Activated CD8-positive, alpha-beta memory T cell treated with anti-CD3 and anti-CD28 coated beads, Interleukin-2, amount 50 U/mL, for 4 hours (primary cell): Measurements from ENCODE around the gene CUL1.

Experiments
- DNase-seq: peaks from one replicate; pipeline ENCODE4 v3.0.0-alpha.2; 2020

Gene CUL1

GRCh38 chr7:148698397-148699023 is at the start of gene CUL1:
CUL1 (plus strand) TSS chr7:148698903; CDS start chr7:148730123, 31,220 bp downstream.
- DNase-seq, result peak; percentile 86

- DNase-seq, result no peak
These were observed 48.4 kb upstream of the CUL1 start for GRCh38 chr7:148650232-148650858.

- no peak for DNase-seq
These were observed 45.9 kb upstream of the CUL1 start for GRCh38 chr7:148652773-148653172.

- DNase-seq, result no peak
These were observed 40.8 kb upstream of the CUL1 start for GRCh38 chr7:148657929-148658328.

GRCh38 chr7:148661471-148661870 is 37.2 kb upstream of the CUL1 start:
- DNase-seq, result no peak

- no peak for DNase-seq
These were observed 36.1 kb upstream of the CUL1 start for GRCh38 chr7:148662646-148663045.

- DNase-seq, result no peak
These were observed 34.4 kb upstream of the CUL1 start for GRCh38 chr7:148664324-148664723.

- DNase-seq, result no peak
These were observed 33.5 kb upstream of the CUL1 start for GRCh38 chr7:148665221-148665620.

- no peak for DNase-seq
These were observed 28.8 kb upstream of the CUL1 start for GRCh38 chr7:148669927-148670326.

- no peak for DNase-seq
These were observed 28.3 kb upstream of the CUL1 start for GRCh38 chr7:148670374-148670773.

- DNase-seq, result no peak
These were observed 27.9 kb upstream of the CUL1 start for GRCh38 chr7:148670807-148671206.

- no peak for DNase-seq
These were observed 26.7 kb upstream of the CUL1 start for GRCh38 chr7:148672041-148672440.

- DNase-seq, result no peak
These were observed 24.0 kb upstream of the CUL1 start for GRCh38 chr7:148674689-148675088.

GRCh38 chr7:148676291-148676690 is 22.4 kb upstream of the CUL1 start:
- DNase-seq, result no peak

- no peak for DNase-seq
These were observed 16.9 kb upstream of the CUL1 start for GRCh38 chr7:148681821-148682220.

- DNase-seq, result no peak
These were observed 14.3 kb upstream of the CUL1 start for GRCh38 chr7:148684289-148684830.

- DNase-seq, result no peak
These were observed 12.3 kb upstream of the CUL1 start for GRCh38 chr7:148686312-148686937.

- no peak for DNase-seq
These were observed 11.1 kb upstream of the CUL1 start for GRCh38 chr7:148687555-148687954.

GRCh38 chr7:148688526-148688925 is 10.2 kb upstream of the CUL1 start:
- DNase-seq, result no peak

GRCh38 chr7:148693651-148694050 is 5.1 kb upstream of the CUL1 start:
- no peak for DNase-seq

- no peak for DNase-seq
These were observed 4.1 kb upstream of the CUL1 start for GRCh38 chr7:148694631-148695030.

GRCh38 chr7:148695953-148696352 is 2.8 kb upstream of the CUL1 start:
- DNase-seq, result no peak

GRCh38 chr7:148696787-148697186 is 1.9 kb upstream of the CUL1 start:
- no peak for DNase-seq
